CD4-positive, alpha-beta T cell treated with Interleukin-17A for 4 hours (primary cell): ENCODE measurements around the gene NFKB1.

Experiments
- DNase-seq: peaks from one replicate; pipeline ENCODE4 v3.0.0-alpha.2; 2020; ENCODE audit warnings: mixed read lengths

The NFKB1 gene

GRCh38 chr4:102632241-102633065, 131.3 kb downstream of the NFKB1 start:
- DNase-seq, result no peak

- no peak for DNase-seq
These were observed 131.9 kb downstream of the NFKB1 start for GRCh38 chr4:102633100-102633499.

- no peak for DNase-seq
These were observed 136.2 kb downstream of the NFKB1 start for GRCh38 chr4:102637391-102637790.

GRCh38 chr4:102638621-102639020, 137.5 kb downstream of the NFKB1 start:
- no peak for DNase-seq

- DNase-seq, result no peak
These were observed 138.4 kb downstream of the NFKB1 start for GRCh38 chr4:102639598-102639997.

- DNase-seq, result no peak
These were observed 139.5 kb downstream of the NFKB1 start for GRCh38 chr4:102640669-102641068.

- DNase-seq, result no peak
These were observed 140.6 kb downstream of the NFKB1 start for GRCh38 chr4:102641793-102642192.

GRCh38 chr4:102642631-102643298, 141.6 kb downstream of the NFKB1 start:
- DNase-seq, result no peak

GRCh38 chr4:102647117-102647516, 146.0 kb downstream of the NFKB1 start:
- DNase-seq, result no peak

GRCh38 chr4:102657206-102657605, 156.0 kb downstream of the NFKB1 start:
- DNase-seq, result no peak

GRCh38 chr4:102663073-102663472, 161.9 kb downstream of the NFKB1 start:
- DNase-seq, result no peak

- no peak for DNase-seq
These were observed 164.4 kb downstream of the NFKB1 start for GRCh38 chr4:102665527-102665926.
